Tibial nerve (tissue), 4 donors: ENCODE results near the gene SUSD4.

Source experiments
- CTCF ChIP-seq, 5 experiments: fragments of 200-600 bp in 3 of 5; fragments of 450-650 bp in 2 of 5; sonication (generic) in 3 of 5; IDR thresholded peaks; one replicate each; pipeline ENCODE4 v1.5.1; 2016 to 2019; ENCODE audit warnings: antibody characterized with exemption in 5 of 5, mild to moderate bottlenecking in 3 of 5, moderate library complexity in 2 of 5
- EP300 ChIP-seq, 2 donors: sonication (generic); formaldehyde crosslinking; IDR thresholded peaks; one replicate each; pipeline ENCODE4 v1.6.1; 2017; ENCODE audit warnings: antibody characterized with exemption in 2 of 2, mild to moderate bottlenecking in 1 of 2
- POLR2A ChIP-seq, 2 donors: fragments of 450-650 bp; IDR thresholded peaks; one replicate each; pipeline ENCODE4 v1.6.1; 2017; ENCODE audit warnings: antibody characterized with exemption in 2 of 2, mild to moderate bottlenecking in 2 of 2, moderate library complexity in 2 of 2

DNA sequence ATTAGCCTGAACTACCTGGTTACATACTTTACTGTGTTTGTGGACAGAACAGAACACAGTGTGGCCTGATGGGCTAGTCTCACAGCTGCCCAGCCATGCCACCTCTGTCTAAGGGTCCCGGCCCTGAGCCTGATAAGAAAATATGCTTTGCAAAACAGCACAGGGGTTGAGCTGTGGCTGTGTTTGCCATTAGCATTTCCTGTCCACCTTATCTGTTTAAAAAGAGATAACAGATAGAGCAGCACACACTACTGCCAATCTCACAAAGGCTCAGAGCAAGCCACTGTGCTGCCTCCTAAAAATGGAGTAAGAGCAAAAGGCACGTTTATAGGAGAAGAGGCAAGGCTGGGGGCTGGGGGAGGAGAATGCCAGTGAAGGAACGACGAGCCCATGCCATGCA lies 95.0 kb downstream of the SUSD4 start:
- TF ChIP-seq CTCF (IDR thresholded peaks at IDR 0.05) (no peak), POLR2A (IDR thresholded peaks at IDR 0.05) (no peak), EP300 (IDR thresholded peaks at IDR 0.05) (no peak)
